GM18909 (cell line): ENCODE results near the gene ARL10.
A peak's percentile ranks its signal among the peaks of the same experiment; 100 is the strongest.
"Not testable (repeated sequence)": the region's sequence is repeated elsewhere in the genome, so short reads cannot be mapped to it uniquely, and the experiment has no call there.

Experiments
- ATAC-seq: cut with Tn5 transposase; IDR thresholded peaks from one replicate; pipeline ENCODE4 v1.9.1; 2021; ENCODE audit warnings: mild to moderate bottlenecking; ENCODE audit not compliant: unreplicated experiment, poor library complexity

Gene ARL10

DNA sequence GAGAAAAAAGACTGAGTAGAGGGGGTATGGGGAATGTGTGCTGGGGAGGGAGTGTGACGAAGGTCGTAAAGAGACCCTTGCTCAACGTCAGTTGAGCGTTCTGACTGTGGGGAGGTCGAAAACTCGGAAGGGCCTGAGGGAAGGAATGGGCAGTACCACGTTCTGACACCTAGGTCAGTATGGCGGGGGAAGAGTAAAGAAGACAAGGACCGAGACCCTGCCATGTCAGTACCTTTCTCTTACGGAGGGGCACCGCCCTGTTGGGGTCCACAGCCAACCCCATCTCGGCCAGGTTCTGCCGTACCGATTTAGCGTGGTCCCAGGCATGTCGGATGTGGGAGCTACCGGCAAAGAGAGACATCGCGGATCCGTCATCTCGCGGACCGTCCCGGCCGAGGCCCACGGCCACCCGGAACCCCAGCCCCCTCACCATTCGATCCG, 22.7 kb downstream of the ARL10 start:
- peak; percentile 1 for ATAC-seq

GRCh38 chr5:176388444-176389134, 23.3 kb downstream of the ARL10 start, which contains the start of the genes HIGD2A and NOP16:
Gene HIGD2A (plus strand): TSS chr5:176388751. CDS start chr5:176388820, 69 bp downstream.
Gene NOP16 (minus strand): TSS chr5:176388598. CDS start chr5:176388539, 59 bp downstream.
- ATAC-seq, result peak; percentile 86

DNA sequence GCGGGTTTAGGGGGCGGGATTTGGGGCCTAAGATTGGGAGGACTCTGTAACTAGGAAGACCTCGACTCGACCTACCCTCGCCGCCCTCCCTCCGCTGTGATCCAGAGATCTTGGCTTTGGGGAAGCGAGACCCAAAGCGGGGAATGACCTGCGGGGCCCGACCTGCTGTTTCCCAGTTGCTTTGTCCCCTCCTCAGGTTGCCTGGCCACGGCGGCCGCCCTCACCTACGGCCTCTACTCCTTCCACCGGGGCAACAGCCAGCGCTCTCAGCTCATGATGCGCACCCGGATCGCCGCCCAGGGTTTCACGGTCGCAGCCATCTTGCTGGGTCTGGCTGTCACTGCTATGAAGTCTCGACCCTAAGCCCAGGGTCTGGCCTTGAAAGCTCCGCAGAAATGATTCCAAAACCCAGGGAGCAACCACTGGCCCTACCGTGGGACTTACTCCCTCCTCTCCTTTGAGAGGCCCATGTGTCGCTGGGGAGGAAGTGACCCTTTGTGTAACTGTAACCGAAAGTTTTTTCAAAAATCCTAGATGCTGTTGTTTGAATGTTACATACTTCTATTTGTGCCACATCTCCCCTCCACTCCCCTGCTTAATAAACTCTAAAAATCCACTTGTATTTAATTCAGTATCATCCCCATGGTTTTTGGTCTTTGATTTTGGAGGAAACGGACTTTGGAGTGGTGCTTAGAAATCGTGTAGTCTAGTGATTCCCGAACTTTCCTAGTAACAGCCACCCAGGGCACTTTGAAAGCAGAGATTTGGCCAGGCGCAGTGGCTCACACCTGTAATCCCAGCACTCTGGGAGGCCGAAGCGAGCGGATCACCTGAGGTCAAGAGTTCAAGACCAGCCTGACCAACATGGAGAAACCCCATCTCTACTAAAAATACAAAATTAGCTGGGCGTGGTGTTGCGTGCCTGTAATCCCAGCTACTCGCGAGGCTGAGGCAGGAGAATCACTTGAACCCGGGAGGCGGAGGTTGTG, 24.1 kb downstream of the ARL10 start:
- ATAC-seq, result peak; percentile 36

DNA sequence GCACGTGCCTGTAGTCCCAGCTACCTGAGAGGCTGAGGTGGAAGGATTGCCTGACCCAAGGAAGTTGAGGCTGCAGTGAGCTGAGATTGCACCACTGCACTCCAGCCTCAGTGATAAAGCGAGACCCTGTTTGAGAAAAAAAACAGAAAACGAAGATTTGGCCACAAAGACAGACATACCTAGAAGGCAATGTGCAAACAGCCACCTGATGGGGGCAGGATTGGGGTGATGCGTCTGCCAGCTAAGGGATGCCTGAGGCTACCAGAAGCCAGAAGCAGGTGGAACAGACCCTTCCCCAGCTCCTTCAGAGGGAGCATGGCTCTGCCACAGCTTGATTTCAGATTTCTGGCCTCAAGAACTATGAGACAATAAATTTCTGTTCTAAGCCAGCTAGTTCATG, 26.2 kb downstream of the ARL10 start:
- no peak for ATAC-seq

DNA sequence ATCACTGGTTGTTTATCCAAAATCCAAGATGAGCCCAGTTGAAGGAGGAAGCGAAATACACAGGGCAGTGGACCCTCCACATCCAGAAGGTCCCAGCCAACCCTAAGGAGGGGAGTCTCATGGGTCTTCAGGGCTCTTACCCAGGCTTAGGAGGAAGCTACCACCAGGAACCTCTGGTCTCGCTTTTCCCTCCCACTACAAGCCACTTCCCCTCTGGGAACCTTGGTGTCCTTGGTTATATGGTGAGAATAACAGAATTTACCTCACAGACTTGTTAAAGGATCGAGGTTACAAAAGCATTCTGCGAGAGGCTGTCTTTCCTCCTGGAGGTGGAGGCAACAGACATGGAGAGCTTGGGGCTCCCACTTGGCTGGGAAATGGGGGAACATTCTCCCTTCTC, 26.7 kb downstream of the ARL10 start:
- no peak for ATAC-seq

- no peak for ATAC-seq
These were observed 27.2 kb downstream of the ARL10 start for GRCh38 chr5:176392526-176392925.

DNA sequence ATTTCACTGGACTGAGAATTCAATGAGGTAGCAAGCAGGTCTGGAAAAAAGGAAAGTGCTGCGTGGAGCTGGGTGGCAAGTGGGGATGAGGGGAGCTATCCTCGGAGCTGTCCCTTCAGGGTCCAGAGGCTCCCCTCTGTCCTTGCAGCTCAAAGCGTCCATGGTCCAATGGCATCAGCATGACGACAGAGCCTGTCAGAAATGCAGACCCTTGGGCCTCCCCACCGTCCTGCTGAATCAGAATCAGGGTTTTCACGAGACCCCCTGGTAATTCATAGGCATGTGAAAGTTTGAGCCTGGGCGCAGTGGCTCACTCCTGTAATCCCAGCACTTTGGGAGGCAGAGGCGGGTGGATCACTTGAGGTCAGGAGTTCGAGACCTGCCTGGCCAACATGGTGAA, 28.8 kb downstream of the ARL10 start:
- ATAC-seq, result no peak

DNA sequence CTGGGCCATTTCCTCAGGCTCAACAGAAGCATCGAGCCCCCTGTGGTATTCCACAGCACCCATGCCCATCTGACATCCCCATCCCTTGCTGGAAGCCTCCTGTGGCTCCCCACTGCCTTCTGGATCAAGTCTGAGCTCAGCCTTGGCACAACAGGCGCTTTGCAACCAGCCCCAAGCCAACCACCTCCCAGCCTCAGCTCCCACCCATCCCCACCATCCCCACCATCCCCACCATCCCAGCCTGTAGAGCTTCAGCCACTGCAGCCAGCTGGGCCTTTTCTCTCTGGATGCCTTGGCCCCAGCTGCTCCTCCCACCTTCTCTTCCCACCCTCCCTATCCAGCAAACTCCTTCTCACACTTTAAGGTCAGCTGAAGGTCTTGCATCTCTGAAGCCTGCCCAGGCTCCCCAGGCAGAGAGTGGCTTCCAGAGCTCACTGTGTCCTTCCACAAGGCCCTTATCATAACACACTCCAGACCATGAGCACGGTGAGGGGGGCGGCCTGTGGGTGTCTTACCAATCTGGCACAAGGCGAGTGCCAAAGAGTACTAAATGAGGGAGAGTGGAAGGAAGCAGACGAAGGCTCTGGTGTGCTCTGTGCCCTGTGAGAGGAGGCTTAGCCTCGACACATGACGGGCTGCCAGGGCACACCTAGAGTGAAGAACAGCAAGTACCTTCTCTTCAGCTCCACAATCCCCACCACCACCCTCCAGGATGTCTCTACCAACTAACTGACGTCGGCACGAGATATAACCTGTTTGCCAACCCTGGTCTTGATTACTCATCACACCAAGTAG, 29.8 kb downstream of the ARL10 start:
- ATAC-seq, result no peak

DNA sequence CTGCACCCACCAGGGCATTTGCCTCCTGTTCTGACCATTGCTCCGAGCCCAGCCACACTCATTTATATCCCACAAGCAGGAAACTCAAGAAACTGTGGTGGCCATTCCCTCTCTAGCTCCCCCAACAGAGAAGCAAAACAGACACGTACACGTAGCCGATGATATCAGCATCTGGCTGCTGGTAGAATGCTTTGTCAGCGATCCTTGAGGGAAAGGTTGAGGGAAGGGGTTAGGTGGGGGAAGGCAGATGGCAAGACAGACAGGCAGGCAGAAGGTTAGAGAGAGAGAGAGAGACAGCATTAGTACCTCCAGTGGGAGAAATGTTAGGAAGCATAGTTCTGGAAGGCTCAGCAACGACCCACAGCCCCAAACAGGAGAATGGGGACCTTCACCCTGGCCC, 31.0 kb downstream of the ARL10 start:
- ATAC-seq, result no peak

DNA sequence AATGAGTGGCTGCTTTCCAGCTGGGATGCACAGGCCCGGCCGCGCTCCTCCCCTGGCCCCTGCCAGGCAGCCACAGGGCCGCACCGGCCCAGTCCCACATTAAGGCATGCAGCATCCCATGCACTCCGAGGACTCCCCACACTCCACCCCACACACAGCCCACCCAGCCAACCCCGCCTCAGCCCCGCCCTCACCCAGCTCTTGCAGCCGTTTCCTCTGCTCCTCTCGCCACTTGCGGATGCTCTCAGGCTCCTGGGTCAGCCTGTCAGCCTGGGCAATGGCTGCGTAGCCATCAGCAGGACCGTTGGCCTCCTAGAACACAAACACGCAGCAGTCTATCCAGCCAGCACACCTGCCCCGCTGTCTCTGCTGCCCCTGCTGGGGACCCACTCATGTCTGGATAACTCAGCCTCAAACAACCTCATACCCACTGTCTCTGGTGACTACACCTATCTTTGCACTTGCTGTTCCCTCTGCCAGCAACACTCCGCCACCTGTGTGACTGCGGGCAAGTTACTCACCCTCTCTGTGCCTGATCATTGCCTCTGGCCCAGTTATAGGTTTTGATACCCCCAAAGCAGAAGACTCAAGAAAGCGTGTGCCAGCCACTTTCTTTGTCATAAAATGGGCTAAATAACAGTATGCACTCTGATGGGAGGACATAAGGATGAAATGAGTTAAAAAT, 32.6 kb downstream of the ARL10 start:
- ATAC-seq, result no peak

GRCh38 chr5:176400382-176401156, 35.3 kb downstream of the ARL10 start:
- ATAC-seq, result no peak

GRCh38 chr5:176401281-176402205, 36.3 kb downstream of the ARL10 start:
- ATAC-seq, result no peak

- ATAC-seq, result no peak
These were observed 40.6 kb downstream of the ARL10 start for GRCh38 chr5:176405656-176406435.

GRCh38 chr5:176406436-176407052, 41.3 kb downstream of the ARL10 start:
- ATAC-seq, result no peak

- no peak for ATAC-seq
These were observed 42.4 kb downstream of the ARL10 start for GRCh38 chr5:176407456-176408251.

DNA sequence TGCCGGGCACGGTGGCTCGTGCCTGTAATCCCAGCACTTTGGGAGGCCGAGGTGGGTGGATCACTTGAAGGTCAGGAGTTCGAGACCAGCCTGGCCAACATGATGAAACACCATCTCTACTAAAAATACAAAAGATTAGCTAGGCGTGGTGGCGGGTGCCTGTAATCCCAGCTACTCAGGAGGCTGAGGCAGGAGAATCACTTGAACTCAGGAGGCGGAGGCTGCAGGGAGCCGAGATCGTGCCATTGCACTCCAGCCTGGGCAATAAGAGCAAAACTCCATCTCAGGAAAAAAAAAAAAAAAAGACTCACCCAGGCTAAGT, 42.9 kb downstream of the ARL10 start:
- not testable (repeated sequence) for ATAC-seq
